Measurements from ENCODE around the gene ADGRB3.

GRCh38 chr6:69246983-69247382 is 611.9 kb downstream of the ADGRB3 start:
- TF ChIP-seq TCF12 (IDR thresholded peaks at IDR 0.05; ENCODE audit: low read depth): no peak
- no peak for TF ChIP-seq YY1 (IDR thresholded peaks at IDR 0.05; ENCODE audit: low read depth)
- TF ChIP-seq EP300 (IDR thresholded peaks at IDR 0.05; ENCODE audit: borderline replicate concordance): no peak
- no peak for TF ChIP-seq CREB1 (IDR thresholded peaks at IDR 0.05; ENCODE audit: low read depth)
- no peak for TF ChIP-seq USF1 (IDR thresholded peaks at IDR 0.05)
- no peak for TF ChIP-seq REST (IDR thresholded peaks at IDR 0.05; ENCODE audit: low read depth)
- TF ChIP-seq MAX (IDR thresholded peaks at IDR 0.05): no peak
- no peak for TF ChIP-seq NFIC (IDR thresholded peaks at IDR 0.05)
- TF ChIP-seq TEAD4 (IDR thresholded peaks at IDR 0.05): no peak
- TF ChIP-seq FOXM1 (IDR thresholded peaks at IDR 0.05; ENCODE audit: borderline replicate concordance, low read depth): no peak

All from Ishikawa (cell line).